ENCODE data around the gene FBXO22. TPM values are rescaled to one million over a fixed set of nuclear protein-coding genes. Genes with fewer than 3 reads are reported as not detected.
"Not testable (repeated sequence)": the region's sequence is repeated elsewhere in the genome, so short reads cannot be mapped to it uniquely, and the experiment has no call there.

Gene FBXO22
- total RNA-seq, 1 donor from 2014 or later: 18.3 TPM

DNA sequence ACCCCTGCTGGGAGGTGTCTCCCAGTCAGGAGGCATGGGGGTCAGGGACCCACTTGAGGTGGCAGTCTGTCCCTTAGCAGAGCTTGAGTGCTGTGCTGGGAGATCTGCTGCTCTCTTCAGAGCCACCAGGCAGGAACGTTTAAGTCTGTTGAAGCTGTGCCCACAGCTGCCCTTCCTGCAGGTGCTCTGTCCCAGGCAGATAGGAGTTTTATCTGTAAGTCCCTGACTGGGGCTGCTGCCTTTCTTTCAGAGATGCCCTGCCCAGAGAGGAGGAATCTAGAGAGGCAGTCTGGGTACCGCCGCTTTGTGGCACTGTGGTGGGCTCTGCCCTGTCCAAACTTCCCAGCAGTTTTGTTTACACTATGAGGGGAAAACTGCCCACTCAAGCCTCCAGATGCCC lies 73.1 kb downstream of the FBXO22 start:
- DNase-seq (ENCODE audit: low spot score): not testable (repeated sequence)

- no peak for DNase-seq (ENCODE audit: low spot score)
Observed at GRCh38 chr15:75981149-75981815, 77.6 kb downstream of the FBXO22 start.

DNA sequence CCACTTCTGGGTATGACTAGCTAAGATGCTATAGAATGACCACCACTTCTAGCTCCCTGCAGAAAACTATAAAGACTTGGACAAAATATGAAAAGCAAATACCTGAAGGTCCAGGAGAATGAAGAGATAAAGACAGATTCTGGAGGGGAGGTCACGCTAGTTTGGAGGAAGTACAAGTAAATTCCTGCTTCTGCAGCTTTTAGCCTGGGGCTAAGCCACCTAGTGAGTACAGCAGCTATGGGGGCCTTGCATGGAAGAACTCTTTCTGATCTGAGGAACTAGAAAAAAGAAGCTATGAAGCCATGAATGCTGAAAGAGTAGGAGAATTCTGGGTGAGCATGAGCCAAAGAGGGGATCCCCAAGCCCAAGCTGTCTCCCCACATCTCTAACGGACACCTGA lies 78.8 kb downstream of the FBXO22 start:
- DNase-seq (ENCODE audit: low spot score): no peak

GRCh38 chr15:75984706-75985105 lies 81.0 kb downstream of the FBXO22 start:
- DNase-seq (ENCODE audit: low spot score): not testable (repeated sequence)

- no peak for DNase-seq (ENCODE audit: low spot score)
Observed at GRCh38 chr15:75985971-75986370, 82.3 kb downstream of the FBXO22 start.

DNA sequence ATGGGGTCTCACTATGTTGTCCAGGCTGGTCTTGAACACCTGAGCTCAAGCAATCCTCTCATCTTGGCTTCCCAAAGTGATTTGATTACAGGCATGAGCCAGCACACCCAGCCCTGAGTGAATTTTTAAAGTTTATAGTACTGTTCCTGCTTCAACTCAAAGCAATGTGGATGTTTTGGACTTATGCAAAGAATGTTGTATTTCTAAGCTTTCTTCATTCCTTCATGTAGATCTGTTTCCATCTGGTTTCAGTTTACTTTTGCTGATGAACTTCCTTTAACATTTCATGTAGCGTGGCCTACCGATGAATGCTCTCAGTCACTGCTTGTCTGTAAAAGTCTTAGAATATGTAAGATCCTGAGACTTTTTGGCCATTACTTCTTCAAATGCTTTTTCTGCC lies 85.4 kb downstream of the FBXO22 start:
- no peak for DNase-seq (ENCODE audit: low spot score)

DNA sequence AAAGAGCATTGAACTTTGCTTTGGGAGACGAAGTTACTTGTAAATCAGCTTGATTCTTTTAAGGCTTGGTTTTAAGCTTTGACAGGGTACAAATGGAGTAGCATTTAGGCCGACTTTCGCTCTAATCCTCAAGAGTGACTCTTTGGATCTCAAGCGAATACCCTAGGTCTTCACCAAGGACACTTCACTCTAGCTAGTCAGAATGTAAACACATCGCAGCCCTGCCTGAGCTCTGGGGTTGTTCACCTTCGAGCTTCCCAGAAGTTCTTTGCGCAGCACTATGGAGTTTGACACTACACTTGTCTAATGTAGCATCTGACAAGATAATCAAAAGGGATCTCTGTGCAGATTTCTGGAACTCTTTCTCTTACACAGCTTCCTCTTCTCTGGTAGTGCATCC lies 86.2 kb downstream of the FBXO22 start:
- no peak for DNase-seq (ENCODE audit: low spot score)

Other genes with a start within 250 kb of the FBXO22 start
- gene CSPG4, start 191.0 kb upstream of the FBXO22 start, total RNA-seq: 105 TPM
- 34.4 TPM for gene UBE2Q2, start 60.4 kb upstream of the FBXO22 start, total RNA-seq
- not detected for gene NRG4, start 108.5 kb downstream of the FBXO22 start, total RNA-seq
- 0.19 TPM for gene TMEM266, start 156.1 kb downstream of the FBXO22 start, total RNA-seq